Dermis microvascular lymphatic vessel endothelial cell (primary cell): ENCODE data around the gene GBP6. TPM values are rescaled to one million over a fixed set of nuclear protein-coding genes. Genes with fewer than 3 reads are reported as not detected.
"Not testable (repeated sequence)": the region's sequence is repeated elsewhere in the genome, so short reads cannot be mapped to it uniquely, and the experiment has no call there.

Experiments
- DNase-seq, 2 donors: peaks; one replicate each; pipeline versions ENCODE4 v3.0.0 to v3.0.0-alpha.2; 2010; ENCODE audit warnings: low read depth in 2 of 2
- total RNA-seq: library from RNA; depleted of rRNA; stranded (reverse); fragments of >200 nt; gene quantifications from 2 replicates; pipeline ENCODE4 v1.2.1, GENCODE V29; 2014

The GBP6 gene
- total RNA-seq, 1 donor from 2014 or later: not detected

DNA sequence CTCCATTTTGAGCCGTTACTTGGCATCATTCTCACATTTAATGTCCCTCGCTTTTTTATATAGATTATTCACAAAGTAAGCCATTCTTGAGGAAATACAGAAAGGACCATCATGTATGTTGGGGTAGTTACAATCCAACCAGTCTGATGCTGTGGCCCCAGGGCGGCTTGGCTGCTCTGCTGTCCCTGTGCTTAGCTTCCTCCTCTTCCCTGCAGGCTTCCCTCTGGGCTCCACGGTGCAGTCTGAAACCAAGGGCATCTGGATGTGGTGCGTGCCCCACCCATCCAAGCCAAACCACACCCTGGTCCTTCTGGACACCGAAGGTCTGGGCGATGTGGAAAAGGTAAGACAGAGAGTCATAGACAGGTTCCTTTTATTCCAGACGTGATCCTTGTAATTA, 5.5 kb downstream of the GBP6 start:
- DNase-seq: no peak

DNA sequence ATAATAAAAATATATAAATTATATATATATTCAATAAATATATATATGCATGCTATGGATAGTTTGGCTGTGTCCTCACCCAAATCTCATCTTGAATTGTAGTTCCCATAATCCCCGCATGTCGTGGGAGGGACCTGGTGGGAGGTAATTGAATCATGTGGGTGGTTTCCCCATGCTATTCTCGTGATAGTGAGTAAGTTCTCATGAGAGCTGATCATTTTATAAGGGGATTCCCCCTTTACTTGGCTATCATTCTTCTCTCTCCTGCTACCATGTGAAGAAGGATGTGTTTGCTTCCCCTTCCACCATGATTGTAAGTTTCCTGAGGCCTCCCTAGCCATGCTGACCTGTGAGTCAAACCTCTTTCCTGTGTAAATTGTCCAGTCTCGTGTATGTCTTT, 10.0 kb downstream of the GBP6 start:
- not testable (repeated sequence) for DNase-seq

DNA sequence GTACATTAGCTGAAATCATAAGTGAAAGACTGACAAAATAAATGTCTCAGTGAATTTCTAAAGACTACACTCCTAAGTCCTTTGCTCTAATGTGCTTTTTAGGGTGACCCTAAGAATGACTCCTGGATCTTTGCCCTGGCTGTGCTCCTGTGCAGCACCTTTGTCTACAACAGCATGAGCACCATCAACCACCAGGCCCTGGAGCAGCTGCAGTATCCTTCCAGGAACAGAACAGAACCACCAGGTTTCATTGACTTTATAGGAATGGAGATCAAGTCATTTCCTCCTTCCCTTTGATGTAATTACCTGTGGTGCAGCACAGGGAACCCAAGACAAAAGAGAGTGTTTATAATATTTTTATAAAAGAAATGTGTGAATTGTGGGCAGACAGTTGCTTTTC, 14.1 kb downstream of the GBP6 start:
- no peak for DNase-seq

DNA sequence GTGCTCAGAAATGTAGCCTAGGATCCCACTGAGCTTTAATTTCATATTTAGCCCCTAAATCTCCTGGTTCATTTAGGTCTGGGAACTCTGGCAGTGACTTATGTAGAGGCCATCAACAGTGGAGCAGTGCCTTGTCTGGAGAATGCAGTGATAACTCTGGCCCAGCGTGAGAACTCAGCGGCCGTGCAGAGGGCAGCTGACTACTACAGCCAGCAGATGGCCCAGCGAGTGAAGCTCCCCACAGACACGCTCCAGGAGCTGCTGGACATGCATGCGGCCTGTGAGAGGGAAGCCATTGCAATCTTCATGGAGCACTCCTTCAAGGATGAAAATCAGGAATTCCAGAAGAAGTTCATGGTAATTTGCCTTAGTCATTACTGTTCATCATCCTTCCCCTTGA, 17.8 kb downstream of the GBP6 start:
- no peak for DNase-seq

DNA sequence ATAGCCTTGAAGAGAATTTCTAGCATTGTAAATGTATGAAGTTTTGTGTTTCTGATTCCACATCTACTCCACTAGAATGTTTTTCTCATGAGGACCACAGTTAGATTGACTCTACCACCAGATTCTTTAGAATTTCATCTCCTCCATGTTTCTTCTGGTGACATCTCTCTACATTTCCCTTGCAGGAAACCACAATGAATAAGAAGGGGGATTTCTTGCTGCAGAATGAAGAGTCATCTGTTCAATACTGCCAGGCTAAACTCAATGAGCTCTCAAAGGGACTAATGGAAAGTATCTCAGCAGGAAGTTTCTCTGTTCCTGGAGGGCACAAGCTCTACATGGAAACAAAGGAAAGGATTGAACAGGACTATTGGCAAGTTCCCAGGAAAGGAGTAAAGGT, 18.6 kb downstream of the GBP6 start:
- no peak for DNase-seq

DNA sequence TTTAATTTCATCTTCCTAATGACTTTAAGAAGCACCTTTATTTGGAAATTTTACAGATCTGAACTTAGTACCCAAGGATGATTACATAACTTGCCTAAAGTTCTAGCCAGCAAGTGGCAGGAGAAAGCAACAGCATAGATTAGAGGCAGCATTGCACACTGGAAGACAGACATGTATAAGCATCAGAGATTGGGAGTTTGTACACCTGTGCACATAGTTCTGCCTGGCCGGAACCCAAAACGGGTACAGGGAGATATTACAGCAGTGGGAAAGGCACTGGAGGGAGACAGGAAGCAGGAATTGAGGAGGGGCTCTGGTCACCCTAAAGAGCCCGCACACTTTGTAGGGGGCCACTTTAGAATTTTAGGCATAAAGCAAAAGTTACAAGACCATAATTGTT, 19.3 kb downstream of the GBP6 start:
- DNase-seq: no peak

DNA sequence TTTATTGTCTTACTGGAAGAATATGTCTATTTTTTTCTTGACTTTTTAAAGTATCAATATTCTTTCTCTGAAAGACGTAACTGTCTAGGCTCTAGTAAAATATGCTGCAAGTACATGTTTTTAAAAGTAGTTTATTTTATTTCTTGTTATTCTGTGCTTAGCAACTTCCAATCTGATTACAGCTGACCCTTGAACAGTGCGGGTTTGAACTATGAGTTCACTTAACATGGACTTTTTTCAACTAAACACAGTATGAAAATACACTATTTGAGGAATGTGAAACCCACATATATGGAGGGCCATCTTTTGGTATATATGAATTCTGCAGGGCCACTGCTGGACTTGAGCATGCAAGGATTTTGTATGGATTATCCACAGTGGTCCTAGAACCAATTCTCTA, 26.8 kb downstream of the GBP6 start:
- DNase-seq: no peak

DNA sequence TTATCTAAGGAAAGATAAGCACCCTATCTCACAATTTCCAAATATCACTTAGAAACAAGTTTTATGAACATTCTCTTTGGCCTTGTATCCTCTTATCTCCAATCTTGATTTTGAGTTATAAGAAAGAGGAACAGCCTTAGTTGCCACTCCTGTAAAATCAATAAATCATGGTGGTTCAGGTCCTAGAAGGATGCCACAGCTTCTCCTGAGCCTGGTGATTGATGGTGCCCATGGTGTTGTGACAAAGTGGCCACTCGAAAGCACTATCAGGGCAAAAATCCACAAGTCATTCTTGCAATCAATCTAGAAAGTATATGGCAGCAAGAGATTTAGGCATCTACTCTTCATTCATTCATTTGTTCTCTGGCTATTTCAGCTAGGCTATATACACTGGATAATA, 27.8 kb downstream of the GBP6 start:
- no peak for DNase-seq

DNA sequence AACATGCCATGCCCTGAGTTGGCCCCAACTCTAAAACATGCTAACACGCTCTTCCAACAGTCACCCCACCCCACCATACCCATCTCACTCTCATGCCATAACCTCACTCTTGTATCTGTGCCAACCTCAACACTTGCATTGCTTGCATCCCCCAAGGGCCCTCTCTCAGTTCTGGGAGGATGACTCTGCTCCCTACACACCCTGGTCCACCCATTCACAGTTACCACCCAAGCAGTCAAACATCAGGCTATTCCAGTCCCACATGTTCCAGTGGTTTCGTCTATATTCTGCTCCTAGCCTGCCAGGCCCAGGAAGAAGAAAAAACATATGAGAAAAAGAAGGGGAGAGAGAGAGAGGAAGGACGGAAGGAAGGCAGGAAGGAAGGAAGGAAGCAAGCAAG, 31.0 kb downstream of the GBP6 start:
- DNase-seq: no peak

DNA sequence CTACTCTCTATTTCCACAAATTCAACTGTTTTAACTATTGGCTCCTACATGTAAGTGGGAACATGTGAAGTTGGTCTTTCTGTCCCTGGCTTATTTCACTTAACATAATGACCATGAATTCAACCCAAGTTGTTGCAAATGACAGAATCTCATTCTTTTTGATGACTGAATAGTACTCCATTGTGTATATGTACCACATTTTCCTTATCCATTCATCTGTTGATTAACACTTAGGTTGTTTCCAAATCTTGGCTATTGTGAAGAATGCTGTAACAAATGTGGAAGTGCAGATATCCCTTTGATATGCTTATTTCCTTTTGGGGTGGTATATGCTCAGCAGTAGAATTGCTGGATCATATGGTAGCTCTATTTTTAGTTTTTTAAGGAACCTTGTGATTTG, 33.0 kb downstream of the GBP6 start:
- no peak for DNase-seq

DNA sequence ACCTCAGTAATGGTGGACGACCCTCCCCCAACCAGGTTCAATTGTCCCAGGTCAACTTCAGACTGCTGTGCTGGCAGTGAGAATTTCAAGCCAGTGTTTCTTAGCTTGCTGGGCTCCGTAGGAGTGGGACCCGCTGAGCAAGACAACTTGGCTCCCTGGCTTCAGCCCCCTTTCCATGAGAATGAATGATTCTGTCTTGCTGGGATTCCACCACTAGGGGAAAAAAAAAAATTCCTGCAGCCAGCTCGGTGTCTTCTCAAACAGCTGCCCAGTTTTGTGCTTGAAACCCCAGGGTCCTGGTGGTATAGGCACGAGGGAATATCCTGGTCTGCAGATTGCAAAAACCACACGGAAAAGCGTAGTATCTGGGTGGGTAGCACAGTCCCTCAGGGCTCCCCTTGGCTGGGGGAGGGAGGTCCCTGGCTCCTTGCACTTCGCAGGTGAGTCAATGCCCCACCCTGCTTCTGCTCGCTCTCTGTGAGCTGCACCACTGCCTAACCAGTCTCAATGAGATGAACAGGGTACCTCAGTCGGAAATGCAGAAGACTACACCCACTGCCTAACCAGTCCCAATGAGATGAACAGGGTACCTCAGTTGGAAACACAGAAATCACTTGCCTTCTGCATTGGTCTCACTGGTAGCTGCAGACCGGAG, 41.5 kb downstream of the GBP6 start:
- no peak for DNase-seq

DNA sequence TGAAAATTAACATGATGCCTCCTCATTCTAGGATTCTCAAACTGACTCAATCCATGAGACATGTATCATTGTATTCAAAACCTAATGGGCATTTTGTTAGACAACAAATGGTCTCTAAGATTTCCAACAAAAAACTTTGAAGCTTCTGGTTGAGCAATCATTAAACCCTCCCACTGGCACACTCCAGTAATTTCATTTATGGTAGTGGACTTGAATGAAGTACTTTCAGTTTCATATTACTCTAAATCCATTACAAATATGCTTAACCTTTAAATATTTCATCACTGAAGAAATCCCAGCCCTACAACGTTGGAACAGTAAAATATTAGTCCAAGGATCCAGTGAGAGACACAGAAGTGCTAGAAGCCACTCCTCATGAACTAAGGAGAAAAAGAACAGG, 43.5 kb downstream of the GBP6 start:
- DNase-seq: no peak

DNA sequence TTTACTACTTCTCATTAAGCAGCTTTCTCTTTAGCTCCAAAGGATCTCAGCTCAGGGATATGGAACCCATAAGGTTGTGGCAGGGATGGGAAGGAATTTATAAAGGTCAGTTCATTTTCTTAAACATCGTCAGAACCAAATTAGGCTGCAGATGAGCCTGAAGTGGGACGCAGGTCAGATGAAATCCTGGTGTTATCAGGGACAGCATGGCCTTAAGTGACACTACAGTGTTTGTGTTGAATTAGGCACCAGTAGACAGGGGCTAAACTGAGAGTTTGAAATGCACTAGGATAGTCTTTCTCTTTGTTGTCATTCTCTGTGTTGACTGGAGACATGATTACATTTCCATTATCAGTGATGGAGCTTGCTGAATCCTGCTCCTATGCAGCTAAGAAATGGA, 43.9 kb downstream of the GBP6 start:
- DNase-seq: not testable (repeated sequence)

DNA sequence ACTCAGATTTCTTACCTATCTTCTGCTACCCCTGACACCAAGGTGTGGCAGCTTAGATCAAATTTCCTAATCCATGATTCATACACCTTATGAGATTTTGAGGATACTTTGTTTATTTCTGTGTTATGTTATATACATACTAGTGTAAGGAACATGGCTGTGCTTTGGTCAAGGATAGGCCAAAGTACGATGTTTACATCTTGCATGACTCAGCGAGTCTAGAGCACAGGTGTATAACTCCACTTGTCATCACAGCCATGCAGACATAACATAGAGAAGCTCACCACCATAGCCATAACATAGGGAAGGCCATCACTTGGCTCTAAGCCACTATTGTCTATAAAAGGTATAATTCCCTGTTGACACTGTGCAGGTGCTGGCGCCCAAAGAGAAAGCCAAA, 61.2 kb downstream of the GBP6 start:
- DNase-seq: no peak

DNA sequence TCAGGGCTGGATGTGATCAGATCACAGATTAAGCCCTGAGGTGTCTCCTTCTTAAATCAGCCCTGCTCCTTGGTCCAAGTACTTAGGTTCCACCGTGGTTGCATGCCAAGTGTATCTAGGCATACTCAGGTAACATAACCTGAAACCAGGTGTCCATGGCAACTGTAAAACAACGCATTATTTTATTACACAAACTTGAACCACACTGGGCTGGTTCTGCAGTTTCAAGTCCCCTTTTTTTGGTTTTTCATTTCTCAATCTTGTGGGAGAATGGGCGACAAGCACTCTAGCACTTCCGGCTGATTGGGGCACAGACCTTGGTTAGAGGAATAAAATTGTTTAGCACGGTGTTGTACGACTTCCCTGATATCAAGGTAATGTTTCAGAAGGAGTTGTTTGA, 65.2 kb downstream of the GBP6 start:
- no peak for DNase-seq

DNA sequence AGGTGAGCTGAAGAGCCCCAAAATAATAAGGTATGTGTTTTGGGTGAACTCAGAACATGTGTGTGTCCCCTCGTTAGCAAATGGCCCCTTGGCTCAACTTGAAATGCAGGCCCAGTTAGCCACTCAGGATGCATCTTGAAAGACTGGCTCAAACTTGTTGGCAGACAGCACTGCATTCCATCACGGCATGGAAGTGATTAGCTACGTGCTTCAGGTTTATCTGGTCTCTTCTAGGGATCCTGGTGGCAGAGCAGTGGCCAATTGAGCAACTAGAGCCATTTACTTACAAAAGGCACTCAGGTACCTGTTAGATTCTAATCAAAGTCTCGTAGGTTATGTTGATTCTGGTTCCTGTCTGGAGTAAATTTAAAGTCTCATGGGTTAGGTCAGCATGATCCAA, 65.8 kb downstream of the GBP6 start:
- not testable (repeated sequence) for DNase-seq

DNA sequence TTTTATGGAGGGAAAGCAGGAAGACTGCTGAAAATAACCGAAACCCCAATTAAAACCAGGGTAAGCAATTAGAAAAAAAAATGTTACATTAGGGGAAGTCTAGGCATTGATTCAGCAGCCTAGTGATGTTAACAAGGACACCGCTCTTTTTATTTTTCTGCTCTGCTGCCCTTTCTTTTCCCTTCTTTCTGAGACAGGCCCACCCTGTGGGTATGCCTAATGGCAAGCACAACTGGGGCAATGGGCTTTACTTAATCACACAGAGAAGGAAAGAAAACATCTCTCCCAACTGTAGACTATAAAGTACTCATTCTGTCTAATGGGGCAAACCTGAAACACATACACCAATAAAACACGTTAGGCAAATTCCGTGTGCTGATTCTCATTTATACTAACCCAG, 69.6 kb downstream of the GBP6 start:
- DNase-seq: no peak

DNA sequence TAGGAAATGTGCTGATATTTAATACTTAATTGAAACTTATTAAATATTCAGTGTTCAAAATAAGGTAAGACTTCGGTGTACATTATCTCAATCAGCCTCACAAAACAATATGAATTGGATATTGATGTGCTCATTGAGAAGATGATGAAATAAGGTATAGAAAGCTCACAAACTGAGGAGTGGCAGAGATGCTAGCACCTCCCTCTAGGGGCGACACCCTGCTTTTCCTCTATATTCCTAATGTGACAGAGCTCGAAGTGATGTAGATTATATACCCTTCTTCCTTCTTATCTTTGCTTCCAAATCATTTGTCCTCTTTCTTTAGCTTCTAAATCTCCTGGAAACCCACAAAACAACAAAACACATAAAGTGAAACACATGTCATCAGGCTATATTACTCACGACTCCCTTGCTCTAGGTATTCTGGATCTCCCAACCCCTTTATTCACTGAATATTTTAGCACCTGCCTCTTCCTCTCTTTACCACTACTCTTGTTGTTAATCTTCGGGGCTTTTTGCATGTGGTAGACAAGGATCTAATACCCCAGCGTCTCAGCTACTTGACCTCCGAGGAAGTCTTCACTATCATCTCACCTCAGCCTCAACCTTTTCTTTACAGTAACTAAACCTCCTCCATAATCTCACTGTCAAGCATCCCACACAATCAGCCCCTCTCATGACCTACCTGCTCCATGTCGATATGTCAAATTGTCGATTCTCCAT, 70.4 kb downstream of the GBP6 start:
- DNase-seq: not testable (repeated sequence)

Other genes with a start within 250 kb of the GBP6 start
- gene GBP2, start 237.9 kb upstream of the GBP6 start, total RNA-seq: 13.7 and 56.0 TPM in 2 replicates
- not detected in 2 replicates for gene GBP7, start 188.1 kb upstream of the GBP6 start, total RNA-seq
- gene GBP4, start 165.1 kb upstream of the GBP6 start, total RNA-seq: 2.3 and 7.6 TPM in 2 replicates
- gene GBP5, start 91.2 kb upstream of the GBP6 start, total RNA-seq: 0.25 and 0.26 TPM in 2 replicates
- 2.1 and 2.3 TPM in 2 replicates for gene LRRC8B, start 160.8 kb downstream of the GBP6 start, total RNA-seq